Endothelial cell of umbilical vein (primary cell): ENCODE results near the gene ERVW-1.
A peak's percentile ranks its signal among the peaks of the same experiment; 100 is the strongest.

ENCODE experiments used
- FOS ChIP-seq: IDR thresholded peaks from 2 replicates; pipeline ENCODE4 v1.6.1; 2011; ENCODE audit warnings: mild to moderate bottlenecking, low read length, moderate library complexity, borderline replicate concordance; ENCODE audit not compliant: insufficient read depth
- JUN ChIP-seq: IDR thresholded peaks from 2 replicates; pipeline ENCODE4 v1.6.1; 2011; ENCODE audit warnings: borderline replicate concordance, low read depth; ENCODE audit not compliant: insufficient read length, insufficient read depth
- MYC ChIP-seq: IDR thresholded peaks from one replicate; pipeline ENCODE4 v1.6.1; 2011; ENCODE audit warnings: mild to moderate bottlenecking, low read depth, low read length
- POLR2AphosphoS5 ChIP-seq: IDR thresholded peaks from 2 replicates; pipeline ENCODE4 v1.6.1; 2012; ENCODE audit warnings: low read depth, mild to moderate bottlenecking, control low read depth, low read length, moderate library complexity; ENCODE audit not compliant: insufficient read depth
- TF ChIP-seq, protein P1 (sequence below), 2 donors: IDR thresholded peaks; 1 replicate in 1 of 2; 2 replicates in 1 of 2; pipeline ENCODE4 v1.5.1; 2011; ENCODE audit warnings: low read length in 2 of 2, mild to moderate bottlenecking in 2 of 2, moderate library complexity in 2 of 2, control low read depth in 1 of 2, inconsistent platforms in 1 of 2, low read depth in 1 of 2; ENCODE audit not compliant: insufficient read depth in 1 of 2; ENCODE audit errors: extremely low read depth in 1 of 2

DNA sequence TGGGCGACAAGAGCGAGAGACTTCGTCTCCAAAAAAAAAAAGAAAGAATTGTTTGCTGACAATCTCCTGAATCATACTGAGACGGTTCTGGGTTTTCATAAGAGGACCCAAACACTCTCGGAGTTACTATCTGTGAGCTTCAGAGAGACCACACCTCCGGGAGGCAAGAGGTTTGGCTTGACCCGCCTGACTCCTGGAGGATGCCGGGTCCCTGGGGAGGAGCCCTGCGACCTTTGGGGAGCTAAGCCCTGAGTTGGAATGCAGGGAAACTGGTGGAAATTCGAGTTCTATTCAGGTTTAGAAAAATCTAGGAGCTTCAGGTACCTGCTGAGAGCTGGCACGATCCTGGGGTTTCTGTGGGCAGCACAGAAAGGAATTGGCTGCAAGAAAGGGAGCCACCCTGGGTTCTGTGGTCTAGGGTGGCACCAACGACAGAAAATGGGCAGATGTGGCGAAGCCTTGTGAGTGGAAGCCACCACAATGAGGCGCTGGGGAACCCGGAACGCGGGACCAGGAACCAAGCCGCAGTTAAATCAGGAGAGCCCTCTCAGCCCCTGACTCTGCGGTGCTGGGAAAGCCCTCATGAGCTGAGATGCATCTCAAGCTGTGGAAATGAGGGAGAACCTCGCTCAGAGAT, 52.3 kb downstream of the ERVW-1 start:
- TF ChIP-seq POLR2AphosphoS5 (no peak), MYC (no peak), JUN (no peak), FOS (no peak)
- TF ChIP-seq, protein P1, sequence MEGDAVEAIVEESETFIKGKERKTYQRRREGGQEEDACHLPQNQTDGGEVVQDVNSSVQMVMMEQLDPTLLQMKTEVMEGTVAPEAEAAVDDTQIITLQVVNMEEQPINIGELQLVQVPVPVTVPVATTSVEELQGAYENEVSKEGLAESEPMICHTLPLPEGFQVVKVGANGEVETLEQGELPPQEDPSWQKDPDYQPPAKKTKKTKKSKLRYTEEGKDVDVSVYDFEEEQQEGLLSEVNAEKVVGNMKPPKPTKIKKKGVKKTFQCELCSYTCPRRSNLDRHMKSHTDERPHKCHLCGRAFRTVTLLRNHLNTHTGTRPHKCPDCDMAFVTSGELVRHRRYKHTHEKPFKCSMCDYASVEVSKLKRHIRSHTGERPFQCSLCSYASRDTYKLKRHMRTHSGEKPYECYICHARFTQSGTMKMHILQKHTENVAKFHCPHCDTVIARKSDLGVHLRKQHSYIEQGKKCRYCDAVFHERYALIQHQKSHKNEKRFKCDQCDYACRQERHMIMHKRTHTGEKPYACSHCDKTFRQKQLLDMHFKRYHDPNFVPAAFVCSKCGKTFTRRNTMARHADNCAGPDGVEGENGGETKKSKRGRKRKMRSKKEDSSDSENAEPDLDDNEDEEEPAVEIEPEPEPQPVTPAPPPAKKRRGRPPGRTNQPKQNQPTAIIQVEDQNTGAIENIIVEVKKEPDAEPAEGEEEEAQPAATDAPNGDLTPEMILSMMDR (IDR thresholded peaks at IDR 0.05; ENCODE audit: extremely low read depth in 1 of 2, insufficient read depth in 1 of 2, low read depth in 1 of 2, low read length in 2 of 2), result peak in 1 of 2 donors; percentile 13
